HG03175 (cell line): ENCODE measurements around the gene HAUS6.
"Not testable (repeated sequence)": the region's sequence is repeated elsewhere in the genome, so short reads cannot be mapped to it uniquely, and the experiment has no call there.

Experiments
- ATAC-seq: cut with Tn5 transposase; IDR thresholded peaks from one replicate; pipeline ENCODE4 v1.9.1; 2021; ENCODE audit warnings: mild to moderate bottlenecking, moderate library complexity; ENCODE audit not compliant: unreplicated experiment

Gene HAUS6

DNA sequence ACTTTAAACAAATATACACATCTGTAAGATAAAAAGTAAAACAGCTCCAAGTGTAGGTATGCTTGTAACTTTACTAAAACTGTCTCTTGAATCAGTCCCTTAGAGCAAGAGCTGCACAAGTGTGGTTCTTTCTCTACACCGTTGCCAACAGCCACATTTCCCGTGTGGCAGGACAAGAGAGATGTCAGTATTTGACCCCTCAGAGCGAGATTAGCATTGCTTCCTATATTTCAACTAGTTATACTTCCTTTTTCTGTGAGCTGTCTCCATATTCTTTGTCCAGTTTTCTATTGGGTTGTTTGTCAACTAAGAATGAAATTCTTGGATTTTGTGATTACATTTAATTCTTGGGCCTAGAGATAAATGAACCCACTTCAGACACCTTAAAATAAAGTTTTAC, 16.5 kb upstream of the HAUS6 start:
- no peak for ATAC-seq

DNA sequence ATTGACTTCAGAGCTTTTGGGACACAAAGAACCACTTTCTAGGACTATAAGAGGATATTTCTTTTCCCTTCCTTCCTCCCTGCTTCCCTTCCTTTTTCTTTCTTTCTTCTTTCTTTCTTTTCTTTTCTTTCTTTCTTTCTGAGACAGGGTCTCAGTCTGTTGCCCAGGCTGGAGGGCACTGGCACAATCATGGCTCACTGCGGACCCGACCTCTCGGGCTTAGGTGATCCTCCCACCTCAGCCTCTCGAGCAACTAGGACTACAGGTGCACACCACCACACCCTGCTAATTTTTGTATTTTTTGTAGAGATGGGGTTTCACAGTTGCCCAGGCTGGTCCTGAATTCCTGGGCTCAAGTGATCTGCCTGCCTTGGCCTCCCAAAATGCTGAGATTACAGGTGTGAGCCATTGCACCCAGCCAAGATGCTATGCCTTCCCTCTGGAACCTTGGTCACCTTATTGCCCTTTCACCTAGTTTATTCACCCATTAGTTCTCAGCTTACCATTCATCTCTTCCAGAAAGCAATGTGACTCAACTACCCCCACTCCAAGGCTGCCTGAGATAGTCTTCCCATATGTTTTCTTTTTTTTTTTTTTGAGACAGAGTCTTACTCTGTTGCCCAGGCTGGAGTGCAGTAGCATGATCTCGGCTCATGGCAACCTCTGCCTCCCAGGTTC, 14.5 kb upstream of the HAUS6 start:
- ATAC-seq, result no peak

DNA sequence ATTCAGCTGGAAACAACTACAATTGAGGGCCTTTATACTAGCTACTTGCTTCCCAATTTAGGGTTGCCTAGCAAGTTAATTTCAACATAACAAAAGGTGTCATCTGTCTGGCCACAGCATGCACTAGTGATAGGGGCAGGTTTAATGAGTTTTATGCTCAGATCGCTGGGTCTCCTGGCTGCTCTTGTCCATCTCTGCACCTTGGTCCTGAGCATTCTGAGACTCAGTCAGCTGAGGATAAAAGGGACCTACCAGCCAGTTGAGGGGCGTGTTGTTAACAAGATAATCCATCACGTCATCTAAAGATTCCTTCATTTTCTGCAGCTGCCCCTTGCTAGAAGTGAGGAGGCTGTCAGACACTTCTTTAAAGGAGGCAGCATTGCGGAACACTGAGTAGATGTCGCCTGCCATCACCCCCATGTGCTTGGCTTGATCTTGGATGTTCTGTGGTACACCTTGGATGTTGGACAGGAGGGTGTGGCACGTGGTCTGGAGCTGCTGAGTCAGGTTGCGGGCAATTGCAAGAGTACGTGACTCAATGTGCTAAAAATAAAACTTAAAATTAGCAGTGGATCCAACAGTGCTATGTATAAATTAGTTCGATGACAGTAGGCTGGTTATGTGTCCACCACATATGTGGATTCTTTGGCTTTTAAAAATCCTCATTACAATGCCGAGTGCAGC, 13.5 kb upstream of the HAUS6 start:
- no peak for ATAC-seq

DNA sequence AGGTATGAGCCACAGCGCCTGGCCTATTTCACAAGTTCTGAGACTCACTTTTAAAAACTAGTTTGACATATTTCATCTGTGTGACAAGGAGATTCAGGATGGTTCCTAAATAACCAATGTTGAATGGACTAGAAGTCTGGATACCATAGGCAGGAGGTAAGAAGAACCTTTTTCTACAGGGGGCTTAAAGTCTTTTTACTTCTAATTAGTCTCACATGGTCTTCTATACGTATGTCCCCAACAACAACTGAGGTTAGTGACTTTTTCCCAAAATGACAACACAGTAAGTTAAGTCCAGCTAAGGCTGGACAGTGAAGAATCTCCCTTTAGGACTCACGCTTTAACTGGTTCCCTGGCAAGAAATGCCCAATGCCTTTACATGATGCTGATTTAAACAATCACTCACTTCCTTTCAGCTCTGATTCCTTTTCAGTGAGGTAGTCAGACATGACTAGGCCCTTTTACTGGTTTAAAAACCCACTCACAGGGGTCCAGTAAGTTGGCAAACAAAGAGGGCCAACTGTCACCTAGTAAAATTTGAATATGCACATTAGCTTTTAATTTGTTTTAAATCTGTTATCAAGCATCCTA, 12.1 kb upstream of the HAUS6 start:
- ATAC-seq, result no peak

DNA sequence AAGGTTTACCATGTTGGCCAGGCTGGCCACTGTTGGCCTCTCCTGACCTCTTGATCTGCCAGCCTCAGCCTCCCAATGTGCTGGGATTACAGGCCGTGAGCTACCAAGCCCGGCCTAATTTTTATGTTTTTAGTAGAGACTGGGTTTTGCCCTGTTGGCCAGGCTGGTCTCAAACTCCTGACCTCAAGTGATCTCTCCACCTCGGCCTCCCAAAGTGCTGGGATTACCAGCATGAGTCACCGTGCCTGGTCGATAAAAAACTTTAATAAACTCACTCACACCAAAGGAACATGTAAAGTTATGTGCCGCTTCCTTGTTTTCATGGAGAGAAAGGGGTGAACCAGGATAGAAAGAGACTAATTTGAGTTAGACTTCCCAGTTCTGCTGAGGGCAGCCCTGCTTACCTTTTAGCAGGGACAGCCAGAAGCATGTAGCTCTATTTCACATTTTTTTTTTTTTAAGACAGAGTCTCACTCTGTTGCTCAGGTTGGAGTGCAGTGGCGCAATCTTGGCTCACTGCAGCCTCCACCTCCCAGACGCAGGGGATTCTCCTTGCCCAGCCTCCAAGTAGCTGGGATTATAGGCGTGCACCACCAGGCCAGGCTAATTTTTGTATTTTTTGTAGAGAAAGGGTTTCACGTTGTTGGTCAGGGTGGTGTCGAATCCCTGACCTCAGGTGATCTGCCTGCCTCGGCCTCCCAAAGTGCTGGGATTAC, 11.4 kb upstream of the HAUS6 start:
- no peak for ATAC-seq

DNA sequence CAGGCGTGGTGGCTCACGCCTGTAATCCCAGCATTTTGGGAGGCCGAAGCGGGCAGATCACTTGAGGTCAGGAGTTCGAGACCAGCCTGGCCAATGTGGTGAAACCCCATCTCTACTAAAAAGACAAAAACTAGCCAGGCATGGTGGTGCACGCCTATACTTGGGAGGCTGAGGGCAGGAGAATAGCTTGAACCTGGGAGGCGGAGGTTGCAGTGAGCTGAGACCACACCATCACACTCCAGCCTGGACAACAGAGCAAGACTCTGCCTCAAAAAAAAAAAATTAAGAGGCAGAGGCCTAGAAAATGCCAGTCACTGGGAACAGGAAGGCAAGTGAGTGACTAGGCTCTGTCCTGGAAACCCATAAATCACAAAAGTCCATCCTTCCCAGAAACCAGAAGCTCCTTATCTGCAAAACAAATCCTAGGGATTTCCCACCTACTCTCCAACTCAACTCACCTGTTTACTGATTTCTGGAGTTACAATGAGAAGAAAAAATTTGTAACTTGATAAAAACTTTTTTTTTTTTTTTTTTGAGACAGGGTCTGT, 10.4 kb upstream of the HAUS6 start:
- not testable (repeated sequence) for ATAC-seq

DNA sequence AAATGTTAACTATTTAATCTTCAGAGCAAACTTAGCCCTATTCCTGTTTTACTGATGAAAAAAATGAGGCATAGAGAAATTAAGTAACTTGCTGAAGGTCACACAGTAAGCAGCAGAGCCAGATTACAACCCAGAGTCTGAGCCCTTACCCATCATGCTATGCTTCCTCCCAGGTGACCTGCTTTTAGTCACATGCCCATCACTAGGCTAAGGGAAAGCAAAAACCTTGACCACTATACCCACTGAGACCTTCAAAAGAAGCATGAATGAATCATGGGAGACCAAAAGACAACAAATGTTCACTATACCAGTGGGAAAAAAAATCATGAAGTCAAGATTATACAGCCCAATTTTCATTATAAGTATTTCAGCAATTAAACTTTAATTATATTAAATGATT, 5.3 kb upstream of the HAUS6 start:
- ATAC-seq, result no peak

DNA sequence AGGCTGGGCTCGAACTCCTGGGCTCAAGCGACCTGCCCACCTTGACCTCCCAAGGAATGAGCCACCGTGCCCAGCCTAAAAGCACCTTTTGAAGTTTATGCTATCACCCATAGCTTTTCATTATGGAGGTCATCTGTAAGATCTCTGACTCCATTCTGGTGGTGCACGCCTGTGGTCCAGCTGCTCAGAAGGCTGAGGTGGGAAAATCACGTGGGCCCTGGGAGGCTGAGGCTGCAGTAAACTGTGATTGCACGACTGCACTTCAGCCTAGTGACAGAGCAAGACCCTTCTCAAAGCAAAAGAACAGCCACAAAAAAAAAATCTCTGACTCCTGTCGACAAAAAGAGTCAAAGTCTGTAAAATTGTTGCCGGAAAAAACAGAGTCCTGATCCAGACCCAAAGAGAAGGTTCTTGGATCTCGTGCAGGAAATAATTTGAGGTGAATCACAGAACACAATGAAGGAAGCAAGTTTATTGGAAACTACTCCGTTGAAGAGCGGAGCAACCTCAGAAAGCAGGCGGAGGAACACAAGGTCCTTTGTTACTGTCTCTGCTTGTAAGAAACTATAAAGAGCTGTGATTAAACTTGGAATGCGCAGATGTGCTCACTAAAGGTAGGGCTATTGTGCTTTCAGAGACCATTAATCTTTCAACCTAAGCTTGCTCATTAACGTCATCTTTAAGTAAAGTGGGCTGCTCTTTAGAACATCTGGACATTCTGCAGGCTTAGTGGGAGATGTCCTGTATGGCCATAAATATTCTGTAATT, 2.0 kb upstream of the HAUS6 start:
- no peak for ATAC-seq

DNA sequence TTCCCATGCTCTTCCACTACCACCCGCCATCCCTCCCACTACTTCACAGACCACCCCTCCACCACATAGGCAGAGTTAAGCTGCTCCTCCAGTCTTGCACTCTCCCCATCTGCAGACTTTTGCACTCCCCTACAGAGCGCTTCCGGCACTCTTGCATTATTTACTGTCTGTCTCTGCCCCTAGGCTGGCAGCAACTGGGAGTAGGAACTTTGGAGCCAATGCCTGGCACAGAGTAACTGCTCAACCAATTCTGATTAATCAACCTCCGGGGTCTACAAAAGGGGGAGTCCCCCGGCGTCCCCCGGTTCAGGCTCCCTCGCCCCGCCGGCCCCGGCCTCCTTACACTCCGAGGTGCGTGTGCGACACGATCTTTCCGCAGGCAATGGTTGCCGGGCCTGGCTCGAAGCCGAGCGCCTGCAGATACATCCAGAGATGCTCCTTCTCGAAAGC, 498 bp downstream of the HAUS6 start:
- ATAC-seq, result peak; percentile 35

DNA sequence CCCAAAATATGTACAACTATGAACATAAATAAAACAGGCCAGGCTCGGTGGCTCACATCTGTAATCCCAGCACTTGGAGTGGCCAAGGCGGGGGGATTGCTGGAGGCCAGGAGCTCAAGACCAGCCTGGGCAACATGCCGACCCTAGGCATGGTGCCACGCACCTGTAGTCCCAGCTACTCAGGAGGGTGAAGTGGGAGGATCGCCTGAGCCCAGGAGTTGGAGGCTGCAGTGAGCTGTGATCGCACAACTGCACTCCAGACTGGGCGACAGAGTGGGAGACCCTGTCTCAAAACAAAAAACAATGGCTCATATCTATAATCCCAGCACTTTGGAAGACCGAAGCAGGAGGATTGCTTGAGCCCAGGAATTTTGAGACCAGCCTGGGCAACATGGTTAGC, 1.5 kb downstream of the HAUS6 start:
- no peak for ATAC-seq

DNA sequence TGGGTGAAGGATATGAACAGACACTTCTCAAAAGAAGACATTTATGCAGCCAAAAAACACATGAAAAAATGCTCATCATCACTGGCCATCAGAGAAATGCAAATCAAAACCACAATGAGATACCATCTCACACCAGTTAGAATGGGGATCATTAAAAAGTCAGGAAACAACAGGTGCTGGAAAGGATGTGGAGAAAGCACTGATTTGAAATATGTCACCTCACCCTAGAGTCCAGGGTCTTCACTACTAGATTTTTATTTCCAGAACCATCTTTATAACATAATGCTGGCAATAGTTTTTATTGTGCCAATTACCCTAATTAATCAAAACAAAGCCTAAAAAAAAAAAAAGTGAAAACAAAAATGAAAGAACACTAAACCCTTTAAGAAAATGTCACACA, 5.3 kb downstream of the HAUS6 start:
- not testable (repeated sequence) for ATAC-seq

DNA sequence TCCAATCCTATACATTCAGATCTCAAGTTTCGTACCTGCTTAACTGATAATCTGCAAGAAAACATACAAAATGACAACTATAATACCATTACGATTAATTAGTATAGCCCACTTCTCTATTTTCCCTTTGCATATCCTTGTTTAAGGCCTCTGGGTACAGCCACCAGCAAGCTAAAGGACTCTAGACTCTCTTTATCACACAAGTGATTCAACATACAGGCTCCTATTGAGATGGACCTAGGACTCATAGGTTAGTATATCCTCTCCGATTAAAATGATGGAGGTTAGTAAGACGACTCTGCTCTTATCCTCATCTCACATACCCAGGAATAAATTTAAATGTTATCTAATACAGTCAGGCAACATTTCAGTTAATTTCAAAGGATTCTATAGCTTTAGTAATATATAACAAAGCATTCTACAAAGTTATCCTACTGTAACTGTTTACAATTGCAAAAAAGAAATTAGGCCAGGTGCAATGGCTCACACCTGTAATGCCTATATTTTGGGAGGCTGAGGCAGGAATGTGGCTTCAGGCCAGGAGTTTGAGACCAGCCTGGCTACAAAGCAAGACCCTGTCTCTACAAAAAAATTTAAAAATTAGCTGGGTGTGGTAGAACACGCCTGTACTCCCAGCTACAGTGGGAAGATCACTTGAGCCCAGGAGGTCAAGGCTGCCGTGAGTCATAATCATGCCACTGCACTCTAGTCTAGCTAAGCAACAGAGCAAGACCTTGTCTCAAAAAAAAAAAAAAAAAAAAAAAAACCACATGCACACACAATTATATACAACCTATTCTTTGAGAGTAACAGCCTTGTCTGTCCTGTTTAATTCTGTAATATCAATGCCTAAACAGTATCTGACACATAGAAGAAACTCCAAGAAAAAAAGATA, 15.4 kb downstream of the HAUS6 start:
- ATAC-seq, result no peak

DNA sequence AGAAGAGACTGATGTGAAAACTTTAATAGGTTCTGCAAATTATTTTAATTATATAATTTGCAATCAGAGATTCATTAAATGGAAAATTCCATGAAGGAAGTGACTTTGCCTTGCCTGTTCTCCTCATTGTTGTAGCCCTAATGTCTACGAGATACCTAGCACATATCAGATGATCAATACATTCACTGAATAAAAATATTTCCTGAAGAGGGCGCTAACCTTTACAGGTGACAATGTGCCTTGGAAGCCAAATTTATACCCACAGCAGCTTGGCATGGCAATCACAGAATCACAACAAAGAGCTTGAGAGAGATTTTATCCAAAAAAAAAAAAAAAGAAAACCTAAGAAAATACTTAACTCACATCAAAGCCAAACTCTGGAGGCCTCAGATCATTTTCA, 17.4 kb downstream of the HAUS6 start:
- peak; percentile 77 for ATAC-seq

DNA sequence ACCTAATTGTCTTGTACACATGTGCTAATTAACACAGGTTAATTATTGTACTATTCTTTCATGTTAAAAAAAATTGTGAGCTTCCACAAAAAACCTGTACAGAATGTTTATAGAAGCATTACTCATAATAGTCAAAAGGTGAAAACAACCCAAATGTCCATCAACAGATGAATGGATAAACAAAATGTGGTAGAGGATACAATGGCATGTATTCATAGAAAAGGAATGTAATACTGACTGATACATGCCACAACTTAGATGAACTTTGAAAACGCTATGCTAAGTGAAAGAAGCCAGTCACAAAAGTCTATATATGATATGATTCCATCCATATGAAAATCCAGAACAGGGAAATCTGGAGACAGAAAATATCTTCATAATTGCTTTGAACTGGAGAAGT, 27.9 kb downstream of the HAUS6 start:
- no peak for ATAC-seq

DNA sequence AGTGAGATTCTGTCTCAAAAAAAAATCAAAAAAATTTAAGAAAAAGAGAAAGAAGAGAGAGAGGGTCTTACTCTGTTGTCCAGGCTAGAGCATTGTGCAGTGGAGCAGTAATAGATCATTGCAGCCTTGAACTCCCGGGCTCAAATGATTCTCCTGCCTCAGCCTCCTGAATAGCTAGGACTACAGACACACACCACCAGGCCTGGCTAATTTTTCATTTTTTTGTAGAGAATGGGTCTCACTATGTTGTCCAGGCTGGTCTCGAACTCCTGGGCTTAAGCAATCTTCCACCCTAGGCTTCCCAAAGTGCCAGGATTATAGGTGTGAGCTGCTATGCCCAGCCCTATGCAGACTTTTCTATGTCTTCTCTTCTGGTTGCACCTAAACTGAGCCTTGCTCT, 28.5 kb downstream of the HAUS6 start:
- ATAC-seq, result no peak

DNA sequence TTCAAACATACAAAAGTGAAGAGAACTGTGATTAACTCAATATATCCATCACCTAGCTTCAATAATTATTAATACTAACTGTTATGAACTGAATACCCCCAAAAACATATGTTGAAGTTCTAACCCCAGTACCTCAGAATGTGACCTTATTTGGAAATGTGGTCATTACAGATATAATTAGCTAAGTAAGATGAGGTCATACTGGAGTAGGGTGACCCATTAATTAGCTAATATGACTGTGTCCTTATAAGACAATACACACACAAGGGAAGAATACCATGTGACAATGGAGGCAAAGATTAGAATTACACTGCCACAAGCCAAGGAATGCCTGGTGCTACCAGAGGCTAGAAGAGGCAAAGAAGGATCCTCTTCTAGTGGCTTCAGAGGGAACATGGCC, 45.7 kb downstream of the HAUS6 start:
- ATAC-seq, result no peak

DNA sequence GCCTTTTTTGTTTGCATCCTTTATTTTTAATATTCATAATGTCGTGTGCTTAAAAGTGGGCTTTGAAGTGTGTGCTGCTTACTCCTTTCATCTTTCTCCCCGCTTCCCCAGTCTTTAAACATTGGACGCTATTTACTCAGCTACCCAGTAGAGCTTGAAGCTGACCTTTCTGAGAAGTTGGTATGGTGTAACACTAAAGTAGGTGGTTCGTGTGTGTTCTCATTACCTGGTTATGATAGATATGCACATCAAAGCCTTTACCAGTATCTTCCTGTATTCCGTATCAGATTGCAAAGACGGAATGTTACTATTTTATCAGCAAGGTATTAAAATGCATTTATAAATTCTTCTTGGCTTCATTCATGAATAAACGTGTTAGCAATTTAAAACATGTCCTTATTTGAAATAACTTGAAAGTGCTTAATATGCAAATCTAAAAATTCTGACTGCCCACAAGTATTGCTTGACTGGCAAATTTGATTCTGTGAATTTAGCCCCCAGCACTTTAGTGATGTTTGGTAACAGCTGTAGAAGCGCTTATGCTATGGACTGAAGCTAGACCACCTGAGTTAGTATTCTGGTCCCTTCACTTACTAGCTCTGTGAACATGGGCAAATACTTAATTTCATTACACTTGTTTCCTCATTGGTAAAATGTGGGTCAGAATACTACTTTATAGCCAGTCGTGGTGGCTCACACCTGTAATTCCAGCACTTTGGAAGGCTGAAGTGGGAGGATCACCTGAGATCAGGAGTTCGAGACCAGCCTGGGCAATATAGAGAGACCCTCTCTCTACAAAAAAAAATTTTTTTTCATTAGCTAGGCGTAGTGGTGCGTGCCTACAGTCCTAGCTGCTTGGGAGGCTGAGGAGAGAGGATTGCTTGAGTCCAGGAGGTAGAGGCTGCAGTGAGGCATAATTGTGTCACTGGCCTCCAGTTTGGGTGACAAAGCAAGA, 51.8 kb downstream of the HAUS6 start:
- ATAC-seq, result no peak

DNA sequence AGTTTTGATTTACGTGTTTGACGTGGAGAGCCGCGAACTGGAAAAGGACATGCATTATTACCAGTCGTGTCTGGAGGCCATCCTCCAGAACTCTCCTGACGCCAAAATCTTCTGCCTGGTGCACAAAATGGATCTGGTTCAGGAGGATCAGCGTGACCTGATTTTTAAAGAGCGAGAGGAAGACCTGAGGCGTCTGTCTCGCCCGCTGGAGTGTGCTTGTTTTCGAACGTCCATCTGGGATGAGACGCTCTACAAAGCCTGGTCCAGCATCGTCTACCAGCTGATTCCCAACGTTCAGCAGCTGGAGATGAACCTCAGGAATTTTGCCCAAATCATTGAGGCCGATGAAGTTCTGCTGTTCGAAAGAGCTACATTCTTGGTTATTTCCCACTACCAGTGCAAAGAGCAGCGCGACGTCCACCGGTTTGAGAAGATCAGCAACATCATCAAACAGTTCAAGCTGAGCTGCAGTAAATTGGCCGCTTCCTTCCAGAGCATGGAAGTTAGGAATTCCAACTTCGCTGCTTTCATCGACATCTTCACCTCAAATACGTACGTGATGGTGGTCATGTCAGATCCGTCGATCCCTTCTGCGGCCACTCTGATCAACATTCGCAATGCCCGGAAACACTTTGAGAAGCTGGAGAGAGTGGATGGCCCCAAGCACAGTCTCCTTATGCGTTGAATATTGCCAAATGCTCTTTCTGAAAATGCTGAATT, 52.6 kb downstream of the HAUS6 start:
- no peak for ATAC-seq
